PC-9 (cell line): ENCODE results near the gene QRICH2.

Source experiments
- EZH2 ChIP-seq: fragments of 200-600 bp; sonication (generic); IDR thresholded peaks from 2 replicates; pipeline ENCODE4 v1.8.0; 2017; ENCODE audit warnings: antibody characterized with exemption, low read depth
- TF ChIP-seq, protein P1 (sequence below): fragments of 200-600 bp; sonication (generic); conservative IDR thresholded peaks from 2 replicates; pipeline ENCODE4 v1.6.1; 2017; ENCODE audit warnings: mixed run types, antibody characterized with exemption, mild to moderate bottlenecking, moderate library complexity

DNA sequence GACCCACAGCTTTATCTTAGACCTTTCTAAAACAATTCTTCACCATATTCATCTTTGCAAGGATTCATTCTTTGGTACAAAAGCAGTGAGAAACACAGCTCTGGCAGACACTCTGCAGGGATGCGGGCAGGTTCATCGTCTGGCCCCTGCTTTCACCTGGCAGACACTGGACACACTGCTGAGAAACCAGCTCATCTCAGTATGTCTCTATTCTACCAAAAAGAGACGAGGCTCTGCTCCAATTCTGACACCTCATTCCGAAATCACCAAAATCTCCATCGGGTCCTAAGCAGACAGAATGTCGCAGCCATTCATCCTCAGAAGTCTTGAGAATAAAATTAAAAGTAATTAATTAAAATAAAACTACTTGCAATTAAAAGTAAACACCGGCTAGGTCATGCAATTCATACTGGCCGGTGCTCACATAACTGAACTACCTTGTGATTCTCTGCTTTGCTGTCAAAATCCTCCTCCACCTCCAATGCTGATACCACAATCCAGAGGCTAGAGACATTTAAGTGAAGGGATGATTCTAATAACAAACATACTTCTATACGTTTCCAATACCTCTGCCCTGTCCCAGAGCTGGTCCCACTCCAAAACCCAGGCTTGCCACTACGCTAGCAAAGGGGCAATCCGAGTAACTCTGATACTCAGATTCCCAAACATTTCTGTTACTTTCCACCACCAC, 69.1 kb downstream of the QRICH2 start:
- TF ChIP-seq EZH2 = no peak
- TF ChIP-seq, protein P1, sequence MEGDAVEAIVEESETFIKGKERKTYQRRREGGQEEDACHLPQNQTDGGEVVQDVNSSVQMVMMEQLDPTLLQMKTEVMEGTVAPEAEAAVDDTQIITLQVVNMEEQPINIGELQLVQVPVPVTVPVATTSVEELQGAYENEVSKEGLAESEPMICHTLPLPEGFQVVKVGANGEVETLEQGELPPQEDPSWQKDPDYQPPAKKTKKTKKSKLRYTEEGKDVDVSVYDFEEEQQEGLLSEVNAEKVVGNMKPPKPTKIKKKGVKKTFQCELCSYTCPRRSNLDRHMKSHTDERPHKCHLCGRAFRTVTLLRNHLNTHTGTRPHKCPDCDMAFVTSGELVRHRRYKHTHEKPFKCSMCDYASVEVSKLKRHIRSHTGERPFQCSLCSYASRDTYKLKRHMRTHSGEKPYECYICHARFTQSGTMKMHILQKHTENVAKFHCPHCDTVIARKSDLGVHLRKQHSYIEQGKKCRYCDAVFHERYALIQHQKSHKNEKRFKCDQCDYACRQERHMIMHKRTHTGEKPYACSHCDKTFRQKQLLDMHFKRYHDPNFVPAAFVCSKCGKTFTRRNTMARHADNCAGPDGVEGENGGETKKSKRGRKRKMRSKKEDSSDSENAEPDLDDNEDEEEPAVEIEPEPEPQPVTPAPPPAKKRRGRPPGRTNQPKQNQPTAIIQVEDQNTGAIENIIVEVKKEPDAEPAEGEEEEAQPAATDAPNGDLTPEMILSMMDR = no peak
